Measurements from ENCODE around the gene OMA1.

Gene OMA1

GRCh38 chr1:58513956-58514355 is 32.6 kb downstream of the OMA1 start:
- Histone ChIP-seq H3K9me3 (ENCODE audit: insufficient read depth, low read depth, low read length) (peaks cover 4% of the 10 kb centered on the region), H3K79me1 (ENCODE audit: low read length) (no peaks in the 10 kb centered on the region), H4K91ac (ENCODE audit: low read depth, low read length) (no peak overlapping the region), H3K79me2 (ENCODE audit: control insufficient read depth, insufficient read depth, low read length, poor library complexity) (no peaks in the 10 kb centered on the region), H3K4me2 (ENCODE audit: low read length) (no peak overlapping the region), H2BK5ac (ENCODE audit: low read depth, low read length, poor library complexity) (no peak overlapping the region), H2BK12ac (ENCODE audit: low read length) (no peak overlapping the region), H4K12ac (ENCODE audit: low read depth, low read length) (no peak overlapping the region), H3K27ac (ENCODE audit: low read depth, low read length) (no peak overlapping the region), H3K14ac (ENCODE audit: low read length) (no peak overlapping the region), H3K36me3 (ENCODE audit: control insufficient read depth in 1 of 2, insufficient read depth in 2 of 2, low read length in 2 of 2) (peaks cover 0 to 1% of the 10 kb centered on the region in 2 experiments), H3K4ac (ENCODE audit: low read depth, low read length) (no peak overlapping the region), H3K18ac (ENCODE audit: low read length) (no peak overlapping the region), H2AFZ (ENCODE audit: insufficient read depth, low read length, poor library complexity) (no peak overlapping the region), H3K23ac (ENCODE audit: low read length) (no peak overlapping the region), H3K9ac (ENCODE audit: low read length) (no peak overlapping the region), H4K8ac (ENCODE audit: low read depth, low read length) (no peak overlapping the region), H2BK120ac (ENCODE audit: insufficient read depth, low read length, poor library complexity) (no peak overlapping the region), H2AK5ac (ENCODE audit: low read length) (no peak overlapping the region), H3K4me1 (ENCODE audit: control insufficient read depth in 1 of 2, insufficient read depth in 2 of 2, low read length in 2 of 2) (no peaks in the 10 kb centered on the region), H3K27me3 (ENCODE audit: insufficient read depth, low read length) (no peaks in the 10 kb centered on the region), H3K4me3 (ENCODE audit: low read depth, low read length) (no peak overlapping the region)
- DNase-seq: no peak

DNA sequence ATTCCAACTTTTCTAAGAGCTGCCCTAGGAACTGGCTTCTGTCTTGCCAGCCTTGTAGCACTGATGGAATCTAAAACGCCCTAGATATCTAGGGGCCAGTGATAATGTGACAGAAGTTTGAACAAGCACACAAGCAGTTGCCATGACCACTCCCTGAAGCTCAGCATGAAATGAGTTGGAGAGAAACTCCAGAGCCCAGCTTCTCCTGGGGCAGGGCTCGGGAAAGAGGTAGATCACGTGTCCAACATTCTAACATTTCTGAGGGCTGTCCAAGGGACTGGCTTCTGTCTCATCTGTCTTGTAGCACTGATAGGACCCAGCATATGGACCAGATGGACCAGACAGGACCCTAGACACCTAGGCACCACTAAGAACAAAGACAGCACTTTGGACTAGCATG is 37.9 kb downstream of the OMA1 start:
- Histone ChIP-seq H3K36me3 (ENCODE audit: control insufficient read depth in 1 of 2, insufficient read depth in 2 of 2, low read length in 2 of 2) (peaks cover 0 to 1% of the 10 kb centered on the region in 2 experiments), H4K8ac (ENCODE audit: low read depth, low read length) (no peak overlapping the region), H3K18ac (ENCODE audit: low read length) (no peak overlapping the region), H3K9ac (ENCODE audit: low read length) (no peak overlapping the region), H2BK5ac (ENCODE audit: low read depth, low read length, poor library complexity) (no peak overlapping the region), H3K27me3 (ENCODE audit: insufficient read depth, low read length) (no peaks in the 10 kb centered on the region), H2AK5ac (ENCODE audit: low read length) (no peak overlapping the region), H3K79me1 (ENCODE audit: low read length) (no peaks in the 10 kb centered on the region), H3K9me3 (ENCODE audit: insufficient read depth, low read depth, low read length) (peaks cover 4% of the 10 kb centered on the region), H3K4me2 (ENCODE audit: low read length) (no peak overlapping the region), H3K4me3 (ENCODE audit: low read depth, low read length) (no peak overlapping the region), H2BK120ac (ENCODE audit: insufficient read depth, low read length, poor library complexity) (no peak overlapping the region), H3K27ac (ENCODE audit: low read depth, low read length) (peak overlapping the region; percentile 22), H4K91ac (ENCODE audit: low read depth, low read length) (no peak overlapping the region), H3K4ac (ENCODE audit: low read depth, low read length) (no peak overlapping the region), H3K23ac (ENCODE audit: low read length) (no peak overlapping the region), H2AFZ (ENCODE audit: insufficient read depth, low read length, poor library complexity) (no peak overlapping the region), H3K4me1 (ENCODE audit: control insufficient read depth in 1 of 2, insufficient read depth in 2 of 2, low read length in 2 of 2) (peaks cover 6% of the 10 kb centered on the region in 2 experiments), H3K14ac (ENCODE audit: low read length) (no peak overlapping the region), H3K79me2 (ENCODE audit: control insufficient read depth, insufficient read depth, low read length, poor library complexity) (no peaks in the 10 kb centered on the region), H4K12ac (ENCODE audit: low read depth, low read length) (no peak overlapping the region), H2BK12ac (ENCODE audit: low read length) (no peak overlapping the region)
- WGBS (ENCODE audit: extremely low coverage, insufficient coverage, insufficient read length): no CpG with 5 or more reads among the region's 3 CpGs
- no peak for DNase-seq

DNA sequence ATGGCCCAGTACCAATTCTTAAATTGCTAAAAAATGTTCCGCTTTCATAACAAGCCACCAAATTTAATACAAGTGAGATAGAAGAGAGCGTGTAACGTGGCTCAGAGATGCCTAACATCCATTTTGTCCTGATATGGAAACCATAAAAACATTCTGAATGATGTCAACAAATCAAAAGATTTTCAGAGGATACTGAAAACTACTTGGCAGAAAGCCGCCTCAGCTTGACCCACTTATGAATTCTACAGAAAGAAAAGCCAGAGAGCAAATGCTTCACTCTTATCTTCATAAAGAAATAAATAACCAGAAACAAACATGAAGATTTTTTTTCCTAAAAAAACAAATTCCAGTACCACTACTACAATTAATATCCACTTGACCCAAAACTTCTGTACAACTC is 41.2 kb downstream of the OMA1 start:
- no peak overlapping the region for H3K4me2 ChIP-seq (ENCODE audit: low read length)
- H3K18ac ChIP-seq (ENCODE audit: low read length): no peak overlapping the region
- H2BK120ac ChIP-seq (ENCODE audit: insufficient read depth, low read length, poor library complexity): no peak overlapping the region
- H4K12ac ChIP-seq (ENCODE audit: low read depth, low read length): no peak overlapping the region
- no peaks in the 10 kb centered on the region for H3K9me3 ChIP-seq (ENCODE audit: insufficient read depth, low read depth, low read length)
- H4K91ac ChIP-seq (ENCODE audit: low read depth, low read length): no peak overlapping the region
- H3K23ac ChIP-seq (ENCODE audit: low read length): no peak overlapping the region
- no peak overlapping the region for H3K4ac ChIP-seq (ENCODE audit: low read depth, low read length)
- H3K9ac ChIP-seq (ENCODE audit: low read length): no peak overlapping the region
- no peaks in the 10 kb centered on the region for H3K36me3 ChIP-seq (ENCODE audit: control insufficient read depth in 1 of 2, insufficient read depth in 2 of 2, low read length in 2 of 2)
- H3K79me2 ChIP-seq (ENCODE audit: control insufficient read depth, insufficient read depth, low read length, poor library complexity): no peaks in the 10 kb centered on the region
- no peak overlapping the region for H4K8ac ChIP-seq (ENCODE audit: low read depth, low read length)
- H3K27ac ChIP-seq (ENCODE audit: low read depth, low read length): no peak overlapping the region
- WGBS (ENCODE audit: extremely low coverage, insufficient coverage, insufficient read length): no CpG with 5 or more reads among the region's 4 CpGs
- H2AFZ ChIP-seq (ENCODE audit: insufficient read depth, low read length, poor library complexity): no peak overlapping the region
- no peaks in the 10 kb centered on the region for H3K79me1 ChIP-seq (ENCODE audit: low read length)
- H2BK5ac ChIP-seq (ENCODE audit: low read depth, low read length, poor library complexity): no peak overlapping the region
- no peak for DNase-seq
- H3K27me3 ChIP-seq (ENCODE audit: insufficient read depth, low read length): no peaks in the 10 kb centered on the region
- H2AK5ac ChIP-seq (ENCODE audit: low read length): no peak overlapping the region
- peaks cover 6% of the 10 kb centered on the region in 2 experiments for H3K4me1 ChIP-seq (ENCODE audit: control insufficient read depth in 1 of 2, insufficient read depth in 2 of 2, low read length in 2 of 2)
- no peak overlapping the region for H3K4me3 ChIP-seq (ENCODE audit: low read depth, low read length)
- H2BK12ac ChIP-seq (ENCODE audit: low read length): no peak overlapping the region
- no peak overlapping the region for H3K14ac ChIP-seq (ENCODE audit: low read length)

DNA sequence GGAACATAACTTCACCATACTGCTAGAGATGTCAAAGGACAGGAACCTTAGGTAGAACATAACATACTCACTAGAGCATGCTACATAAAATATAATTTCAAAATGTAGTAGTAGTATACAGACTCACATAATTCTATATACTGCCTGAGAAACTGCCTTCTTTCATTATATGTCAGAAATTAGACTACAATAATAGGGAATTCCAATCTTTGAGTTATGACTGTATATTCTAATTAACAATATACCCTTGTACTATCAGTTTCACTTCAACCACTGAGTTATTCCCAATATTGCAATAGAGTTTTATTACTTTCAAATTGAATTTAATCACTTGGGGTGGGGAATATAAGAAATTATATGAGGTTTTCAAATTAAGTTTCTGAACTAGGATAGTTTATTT is 44.0 kb downstream of the OMA1 start:
- Histone ChIP-seq H4K91ac (ENCODE audit: low read depth, low read length) (no peak overlapping the region), H3K18ac (ENCODE audit: low read length) (no peak overlapping the region), H3K4me1 (ENCODE audit: control insufficient read depth in 1 of 2, insufficient read depth in 2 of 2, low read length in 2 of 2) (no peaks in the 10 kb centered on the region), H2BK12ac (ENCODE audit: low read length) (no peak overlapping the region), H3K36me3 (ENCODE audit: control insufficient read depth in 1 of 2, insufficient read depth in 2 of 2, low read length in 2 of 2) (no peaks in the 10 kb centered on the region), H3K4me3 (ENCODE audit: low read depth, low read length) (no peak overlapping the region), H3K27ac (ENCODE audit: low read depth, low read length) (no peak overlapping the region), H2BK5ac (ENCODE audit: low read depth, low read length, poor library complexity) (no peak overlapping the region), H2AK5ac (ENCODE audit: low read length) (no peak overlapping the region), H2BK120ac (ENCODE audit: insufficient read depth, low read length, poor library complexity) (no peak overlapping the region), H3K23ac (ENCODE audit: low read length) (no peak overlapping the region), H4K12ac (ENCODE audit: low read depth, low read length) (no peak overlapping the region), H4K8ac (ENCODE audit: low read depth, low read length) (no peak overlapping the region), H2AFZ (ENCODE audit: insufficient read depth, low read length, poor library complexity) (no peak overlapping the region), H3K9ac (ENCODE audit: low read length) (no peak overlapping the region), H3K27me3 (ENCODE audit: insufficient read depth, low read length) (no peaks in the 10 kb centered on the region), H3K9me3 (ENCODE audit: insufficient read depth, low read depth, low read length) (no peaks in the 10 kb centered on the region), H3K14ac (ENCODE audit: low read length) (no peak overlapping the region), H3K79me1 (ENCODE audit: low read length) (no peaks in the 10 kb centered on the region), H3K79me2 (ENCODE audit: control insufficient read depth, insufficient read depth, low read length, poor library complexity) (no peaks in the 10 kb centered on the region), H3K4me2 (ENCODE audit: low read length) (no peak overlapping the region), H3K4ac (ENCODE audit: low read depth, low read length) (no peak overlapping the region)
- DNase-seq: no peak

- no CpG with 5 or more reads among the region's 1 CpG for WGBS (ENCODE audit: extremely low coverage, insufficient coverage, insufficient read length)
Observed at GRCh38 chr1:58500043-58500442, 46.5 kb downstream of the OMA1 start.

More at GRCh38 chr1:58500043-58500442, 46.5 kb downstream of the OMA1 start:
- Histone ChIP-seq H3K4me2 (ENCODE audit: low read length) (no peak overlapping the region), H2AFZ (ENCODE audit: insufficient read depth, low read length, poor library complexity) (no peak overlapping the region), H3K27me3 (ENCODE audit: insufficient read depth, low read length) (no peaks in the 10 kb centered on the region), H4K91ac (ENCODE audit: low read depth, low read length) (no peak overlapping the region), H3K14ac (ENCODE audit: low read length) (no peak overlapping the region), H3K9ac (ENCODE audit: low read length) (no peak overlapping the region), H2BK5ac (ENCODE audit: low read depth, low read length, poor library complexity) (no peak overlapping the region), H3K79me2 (ENCODE audit: control insufficient read depth, insufficient read depth, low read length, poor library complexity) (no peaks in the 10 kb centered on the region), H3K4me3 (ENCODE audit: low read depth, low read length) (no peak overlapping the region), H2BK120ac (ENCODE audit: insufficient read depth, low read length, poor library complexity) (no peak overlapping the region), H3K27ac (ENCODE audit: low read depth, low read length) (no peak overlapping the region), H2AK5ac (ENCODE audit: low read length) (no peak overlapping the region), H3K23ac (ENCODE audit: low read length) (no peak overlapping the region), H4K12ac (ENCODE audit: low read depth, low read length) (no peak overlapping the region), H3K4me1 (ENCODE audit: control insufficient read depth in 1 of 2, insufficient read depth in 2 of 2, low read length in 2 of 2) (no peaks in the 10 kb centered on the region), H3K36me3 (ENCODE audit: control insufficient read depth in 1 of 2, insufficient read depth in 2 of 2, low read length in 2 of 2) (no peaks in the 10 kb centered on the region), H2BK12ac (ENCODE audit: low read length) (no peak overlapping the region), H3K4ac (ENCODE audit: low read depth, low read length) (no peak overlapping the region), H3K79me1 (ENCODE audit: low read length) (no peaks in the 10 kb centered on the region), H3K18ac (ENCODE audit: low read length) (no peak overlapping the region), H3K9me3 (ENCODE audit: insufficient read depth, low read depth, low read length) (no peaks in the 10 kb centered on the region), H4K8ac (ENCODE audit: low read depth, low read length) (no peak overlapping the region)
- no peak for DNase-seq

Data from trophoblast cell (in vitro differentiated cells and primary cell).